Measurements from ENCODE around the gene ENHO. TPM values are rescaled to one million over a fixed set of nuclear protein-coding genes. Genes with fewer than 3 reads are reported as not detected.
"Not testable (repeated sequence)": the region's sequence is repeated elsewhere in the genome, so short reads cannot be mapped to it uniquely, and the experiment has no call there.

Gene ENHO
- total RNA-seq, 2 experiments from 2014 or later = 0.19 to 0.27 TPM

GRCh38 chr9:34484678-34485077, 38.1 kb downstream of the ENHO start:
- Mint-ChIP-seq H3K27me3 (ENCODE audit: low read depth) (peaks cover 7% of the 10 kb centered on the region), H3K4me1 (ENCODE audit: low read depth) (no peaks in the 10 kb centered on the region), H3K9me3 (no peaks in the 10 kb centered on the region), H3K4me3 (no peak overlapping the region), H3K36me3 (ENCODE audit: low read depth) (no peaks in the 10 kb centered on the region), H3K27ac (no peak overlapping the region)
- intact Hi-C loops (cut with micrococcal nuclease) = no loop called here
- CTCF ChIA-PET = interaction anchor here (0.6 kb wide), 1 partner anchor 411 kb away, joined by 3 read pairs; no protein-coding TSS in a partner anchor
- DNase-seq = no peak

GRCh38 chr9:34482746-34483145, 40.0 kb downstream of the ENHO start:
- H3K4me1 Mint-ChIP-seq (ENCODE audit: low read depth); H3K4me3 Mint-ChIP-seq; H3K27ac Mint-ChIP-seq; intact Hi-C loops (cut with micrococcal nuclease); H3K9me3 Mint-ChIP-seq; DNase-seq; H3K27me3 Mint-ChIP-seq (ENCODE audit: low read depth); H3K36me3 Mint-ChIP-seq (ENCODE audit: low read depth): not testable (repeated sequence)
- CTCF ChIA-PET = interaction anchor here (0.7 kb wide), 1 partner anchor 38 kb away, joined by 4 read pairs; no protein-coding TSS in a partner anchor

GRCh38 chr9:34481620-34482019, 41.2 kb downstream of the ENHO start:
- H3K27ac Mint-ChIP-seq; H3K4me1 Mint-ChIP-seq (ENCODE audit: low read depth); H3K27me3 Mint-ChIP-seq (ENCODE audit: low read depth); H3K36me3 Mint-ChIP-seq (ENCODE audit: low read depth); CTCF ChIA-PET; intact Hi-C loops (cut with micrococcal nuclease); DNase-seq; H3K9me3 Mint-ChIP-seq; H3K4me3 Mint-ChIP-seq: not testable (repeated sequence)

- CTCF ChIA-PET = no interaction called here
- no peak overlapping the region for H3K4me3 Mint-ChIP-seq
- H3K27ac Mint-ChIP-seq = no peak overlapping the region
- H3K36me3 Mint-ChIP-seq (ENCODE audit: low read depth) = no peaks in the 10 kb centered on the region
- H3K4me1 Mint-ChIP-seq (ENCODE audit: low read depth) = no peaks in the 10 kb centered on the region
- peaks cover 2% of the 10 kb centered on the region for H3K27me3 Mint-ChIP-seq (ENCODE audit: low read depth)
- intact Hi-C loops (cut with micrococcal nuclease) = no loop called here
- no peak for DNase-seq
- H3K9me3 Mint-ChIP-seq = no peaks in the 10 kb centered on the region
Observed at GRCh38 chr9:34479431-34479866, 43.3 kb downstream of the ENHO start.

GRCh38 chr9:34477541-34477940, 45.2 kb downstream of the ENHO start:
- intact Hi-C loops (cut with micrococcal nuclease) = no loop called here
- Mint-ChIP-seq H3K36me3 (ENCODE audit: low read depth) (no peaks in the 10 kb centered on the region), H3K27me3 (ENCODE audit: low read depth) (peaks cover 2% of the 10 kb centered on the region), H3K4me3 (no peak overlapping the region), H3K9me3 (no peaks in the 10 kb centered on the region), H3K27ac (no peak overlapping the region), H3K4me1 (ENCODE audit: low read depth) (no peaks in the 10 kb centered on the region)
- CTCF ChIA-PET = interaction anchor here (1.4 kb wide), 1 partner anchor 74 kb away, joined by 4 read pairs; no protein-coding TSS in a partner anchor
- no peak for DNase-seq

GRCh38 chr9:34475097-34475496, 47.7 kb downstream of the ENHO start:
- intact Hi-C loops (cut with micrococcal nuclease) = no loop called here
- Mint-ChIP-seq H3K36me3 (ENCODE audit: low read depth) (no peaks in the 10 kb centered on the region), H3K27me3 (ENCODE audit: low read depth) (peaks cover 2% of the 10 kb centered on the region), H3K4me1 (ENCODE audit: low read depth) (no peaks in the 10 kb centered on the region), H3K9me3 (no peaks in the 10 kb centered on the region), H3K27ac (no peak overlapping the region), H3K4me3 (no peak overlapping the region)
- CTCF ChIA-PET = no interaction called here
- no peak for DNase-seq

Other genes starting within 250 kb of the ENHO start
- gene KIF24, start 193.7 kb downstream of the ENHO start, total RNA-seq = 1 to 10 TPM; 4.2 to 4.5 TPM
- 10 to 100 TPM; 39.2 to 42.9 TPM for gene NUDT2, start 193.4 kb downstream of the ENHO start, total RNA-seq
- 1 to 10 TPM; 1.1 to 2.0 TPM for gene MYORG, start 146.1 kb downstream of the ENHO start, total RNA-seq
- gene FAM219A, start 64.4 kb downstream of the ENHO start, total RNA-seq = 10 to 100 TPM; 11.1 to 11.6 TPM
- under 1 TPM in 1 of 2 experiments, not detected in 1; 0.26 TPM for gene DNAI1, start 64.2 kb downstream of the ENHO start, total RNA-seq
- not detected for gene CNTFR, start 66.7 kb upstream of the ENHO start, total RNA-seq
- 10 to 100 TPM; 25.7 to 27.0 TPM for gene RPP25L, start 89.1 kb upstream of the ENHO start, total RNA-seq
- 10 to 100 TPM; 86.1 to 87.5 TPM for gene DCTN3, start 97.5 kb upstream of the ENHO start, total RNA-seq
- gene ARID3C, start 106.1 kb upstream of the ENHO start, total RNA-seq = under 1 TPM; 0.29 to 0.37 TPM
- gene SIGMAR1, start 114.8 kb upstream of the ENHO start, total RNA-seq = 10 to 100 TPM; 58.9 TPM
- gene GALT, start 123.7 kb upstream of the ENHO start, total RNA-seq = 10 to 100 TPM; 42.0 to 44.6 TPM
- 10 to 100 TPM; 12.1 to 13.0 TPM for gene IL11RA, start 129.2 kb upstream of the ENHO start, total RNA-seq
- under 1 TPM in 1 of 2 experiments, not detected in 1; 0.69 TPM for gene CCL27, start 139.7 kb upstream of the ENHO start, total RNA-seq
- gene CCL19, start 168.3 kb upstream of the ENHO start, total RNA-seq = not detected
- not detected for gene CCL21, start 187.1 kb upstream of the ENHO start, total RNA-seq